GM12865 (cell line): ENCODE measurements around the gene FUBP3.
"Not testable (repeated sequence)": the region's sequence is repeated elsewhere in the genome, so short reads cannot be mapped to it uniquely, and the experiment has no call there.

Experiments
- DNase-seq: peaks from one replicate; pipeline ENCODE4 v3.0.0; 2010; ENCODE audit warnings: low read depth
- H3K4me3 ChIP-seq: 2 replicates; pipeline ENCODE4 v1.5.1; 2011; ENCODE audit warnings: mild to moderate bottlenecking, low read depth, low read length, control low read depth
- CTCF ChIP-seq: IDR thresholded peaks from 2 replicates; pipeline ENCODE4 v1.5.1; 2011; ENCODE audit warnings: low read length, control low read depth, low read depth, inconsistent platforms; ENCODE audit not compliant: insufficient read depth; ENCODE audit errors: missing control alignments

Gene FUBP3

GRCh38 chr9:130556396-130557076 lies 22.8 kb upstream of the FUBP3 start:
- H3K4me3 ChIP-seq: no peak overlapping the region
- no peak for DNase-seq
- no peak for TF ChIP-seq CTCF

GRCh38 chr9:130557077-130557468 lies 22.3 kb upstream of the FUBP3 start:
- DNase-seq: no peak
- no peak overlapping the region for H3K4me3 ChIP-seq
- no peak for TF ChIP-seq CTCF

GRCh38 chr9:130561056-130561455 lies 18.3 kb upstream of the FUBP3 start:
- no peak for TF ChIP-seq CTCF
- H3K4me3 ChIP-seq: no peak overlapping the region
- DNase-seq: no peak

- not testable (repeated sequence) for H3K4me3 ChIP-seq, DNase-seq
Measured at GRCh38 chr9:130562525-130562924, 16.9 kb upstream of the FUBP3 start.

GRCh38 chr9:130563797-130564196 lies 15.6 kb upstream of the FUBP3 start:
- no peak for TF ChIP-seq CTCF
- DNase-seq: no peak
- no peak overlapping the region for H3K4me3 ChIP-seq

- no peak overlapping the region for H3K4me3 ChIP-seq
- TF ChIP-seq CTCF: no peak
- DNase-seq: no peak
Measured at GRCh38 chr9:130565792-130566191, 13.6 kb upstream of the FUBP3 start.

GRCh38 chr9:130570208-130570607 lies 9.2 kb upstream of the FUBP3 start:
- no peak for DNase-seq
- no peak for TF ChIP-seq CTCF

More at GRCh38 chr9:130570208-130570607, 9.2 kb upstream of the FUBP3 start:
- no peak overlapping the region for H3K4me3 ChIP-seq
